Brain microvascular endothelial cell (primary cell): ENCODE results near the gene B4GALT7.
A peak's percentile ranks its signal among the peaks of the same experiment; 100 is the strongest.

Experiments
- DNase-seq: peaks from one replicate; pipeline ENCODE4 v3.0.0-alpha.2; 2020
- H3K27ac ChIP-seq: fragments of 250-450 bp; sonication (Bioruptor Pico); 2 replicates; pipeline ENCODE4 v1.5.1; 2020; ENCODE audit warnings: mild to moderate bottlenecking, moderate library complexity
- H3K27me3 ChIP-seq: fragments of 250-450 bp; sonication (Bioruptor Pico); replicated peaks from 2 replicates; pipeline ENCODE4 v1.5.1; 2020; ENCODE audit warnings: mild to moderate bottlenecking
- H3K36me3 ChIP-seq: fragments of 250-450 bp; sonication (Bioruptor Pico); replicated peaks from 2 replicates; pipeline ENCODE4 v1.5.1; 2020; ENCODE audit warnings: mild to moderate bottlenecking
- H3K4me3 ChIP-seq: 2 replicates; pipeline ENCODE4 v1.5.1; 2011; ENCODE audit warnings: low read depth, mild to moderate bottlenecking, control low read depth, low read length, moderate library complexity
- CTCF ChIP-seq: IDR thresholded peaks from 2 replicates; pipeline ENCODE4 v1.5.1; 2011; ENCODE audit warnings: low read depth, mild to moderate bottlenecking, moderate library complexity, low read length, control low read depth, inconsistent platforms; ENCODE audit errors: missing control alignments
- in situ Hi-C: cut with HindIII; loops from 2 replicates; pipeline ENCODE4 v1.10.0; 2017; ENCODE audit warnings: low sequenced_read_pairs, low pct_ligation_motif_present

Gene B4GALT7

GRCh38 chr5:177569894-177570293 is 30.0 kb upstream of the B4GALT7 start:
- Histone ChIP-seq H3K27ac (no peak overlapping the region), H3K4me3 (no peak overlapping the region), H3K27me3 (no peaks in the 10 kb centered on the region), H3K36me3 (no peaks in the 10 kb centered on the region)
- in situ Hi-C loops = no loop called here
- no peak for TF ChIP-seq CTCF
- no peak for DNase-seq

- Histone ChIP-seq H3K27ac (no peak overlapping the region), H3K36me3 (no peaks in the 10 kb centered on the region), H3K27me3 (no peaks in the 10 kb centered on the region), H3K4me3 (no peak overlapping the region)
- in situ Hi-C loops = no loop called here
- no peak for DNase-seq
- no peak for TF ChIP-seq CTCF
These were observed 24.4 kb upstream of the B4GALT7 start for GRCh38 chr5:177575488-177575887.

GRCh38 chr5:177576169-177576568 is 23.8 kb upstream of the B4GALT7 start:
- Histone ChIP-seq H3K4me3 (no peak overlapping the region), H3K36me3 (no peaks in the 10 kb centered on the region), H3K27me3 (no peaks in the 10 kb centered on the region), H3K27ac (no peak overlapping the region)
- no peak for DNase-seq
- TF ChIP-seq CTCF = peak; percentile 6
- in situ Hi-C loops = no loop called here

DNA sequence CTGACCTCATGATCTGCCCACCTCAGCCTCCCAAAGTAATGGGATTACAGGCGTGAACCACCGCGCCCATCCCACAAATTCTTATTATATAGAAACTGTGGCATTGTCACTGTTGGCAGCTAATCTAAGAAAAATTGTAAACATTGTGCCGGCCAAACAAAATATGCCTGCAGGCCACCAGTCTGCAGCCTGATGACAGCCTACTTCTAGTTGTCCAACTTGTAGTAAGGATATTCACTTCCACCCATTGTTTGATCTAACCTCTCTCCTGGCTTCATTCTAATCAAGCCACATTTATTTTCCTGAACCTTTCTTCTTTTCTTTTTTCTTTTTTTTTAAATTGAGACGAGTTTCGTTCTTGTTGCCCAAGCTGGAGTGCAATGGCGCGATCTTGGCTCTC is 21.6 kb upstream of the B4GALT7 start:
- no peak for TF ChIP-seq CTCF
- no peaks in the 10 kb centered on the region for H3K36me3 ChIP-seq
- no peak overlapping the region for H3K4me3 ChIP-seq
- H3K27me3 ChIP-seq = no peaks in the 10 kb centered on the region
- no peak overlapping the region for H3K27ac ChIP-seq
- in situ Hi-C loops = no loop called here
- DNase-seq = no peak

DNA sequence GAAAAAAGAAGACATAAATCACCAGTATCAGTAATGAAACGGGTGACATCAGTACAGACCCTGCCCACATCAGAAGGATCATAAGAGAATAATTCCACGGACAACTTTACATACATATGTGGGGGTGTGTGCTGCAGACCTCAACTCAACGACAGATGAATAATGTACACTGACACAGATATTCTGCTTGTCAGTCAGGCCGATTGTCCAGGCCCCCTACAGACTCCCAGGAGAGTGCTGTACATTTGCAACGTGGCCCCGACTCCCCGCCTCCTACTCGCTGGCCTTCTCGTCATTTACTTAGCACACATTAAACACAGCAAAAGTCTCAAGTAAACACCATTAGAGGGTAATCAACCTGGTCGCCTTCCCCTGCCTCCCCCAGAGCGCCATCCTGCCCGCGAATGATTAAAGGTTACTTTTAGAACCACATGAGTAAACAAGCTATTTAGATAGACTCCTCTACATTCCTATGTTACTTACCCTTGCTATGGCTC is 11.5 kb upstream of the B4GALT7 start:
- no peak overlapping the region for H3K4me3 ChIP-seq
- peaks cover 3% of the 10 kb centered on the region for H3K36me3 ChIP-seq
- no peak for TF ChIP-seq CTCF
- DNase-seq = no peak
- H3K27ac ChIP-seq = no peak overlapping the region
- peaks cover 2% of the 10 kb centered on the region for H3K27me3 ChIP-seq
- in situ Hi-C loops = no loop called here

DNA sequence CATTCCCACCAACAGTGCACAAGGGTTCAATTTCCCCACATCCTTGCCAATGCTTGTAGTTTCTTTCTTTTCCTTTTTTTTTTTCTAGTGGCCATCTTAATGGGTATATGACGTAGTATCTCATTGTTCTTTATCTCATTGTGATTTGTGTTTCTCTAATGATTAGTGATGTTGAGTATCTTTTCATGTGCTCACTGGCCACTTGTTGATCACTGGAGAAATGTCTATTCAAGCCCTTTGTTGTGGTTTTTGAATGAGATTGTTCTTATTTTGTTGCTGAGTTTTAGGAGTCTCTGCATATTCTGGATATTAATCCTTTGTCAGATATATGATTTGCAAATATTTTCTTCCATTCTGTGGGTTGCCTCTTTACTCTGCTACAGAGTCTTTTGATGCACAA is 9.5 kb upstream of the B4GALT7 start:
- H3K4me3 ChIP-seq = no peak overlapping the region
- peaks cover 21% of the 10 kb centered on the region for H3K36me3 ChIP-seq
- no peak for DNase-seq
- peaks cover 2% of the 10 kb centered on the region for H3K27me3 ChIP-seq
- TF ChIP-seq CTCF = no peak
- no peak overlapping the region for H3K27ac ChIP-seq
- in situ Hi-C loops = no loop called here
